CD4-positive, alpha-beta memory T cell (primary cell): ENCODE data around the gene PTPRD. TPM values are rescaled to one million over a fixed set of nuclear protein-coding genes. Genes with fewer than 3 reads are reported as not detected.

Experiments
- CTCF ChIA-PET: fragments of 350-600 bp; sonication (Branson Sonifier 250); formaldehyde crosslinking; loops from one replicate; lab custom pipeline; 2021; ENCODE audit warnings: inconsistent platforms; ENCODE audit not compliant: partially characterized antibody; lab: Charles Lee
- POLR2A ChIA-PET: fragments of 350-600 bp; sonication (Branson Sonifier 250); formaldehyde crosslinking; loops from one replicate; lab custom pipeline; 2021; ENCODE audit not compliant: partially characterized antibody; lab: Charles Lee
- DNase-seq, 5 donors: peaks; one replicate each; pipeline versions ENCODE4 v3.0.0 to v3.0.0-alpha.2; 2020 to 2022; ENCODE audit warnings: mixed read lengths in 1 of 5
- H3K27ac ChIP-seq: one replicate; pipeline ENCODE4 v1.7.0; 2013; ENCODE audit warnings: low read depth, low read length
- H3K27me3 ChIP-seq: 2 replicates; pipeline ENCODE4 v1.7.0; 2013; ENCODE audit warnings: mild to moderate bottlenecking, low read length, moderate library complexity; ENCODE audit not compliant: insufficient read depth
- H3K36me3 ChIP-seq: 2 replicates; pipeline ENCODE4 v1.7.0; 2013; ENCODE audit warnings: mild to moderate bottlenecking, low read length, moderate library complexity; ENCODE audit not compliant: insufficient read depth
- H3K4me1 ChIP-seq: 2 replicates; pipeline ENCODE4 v1.7.0; 2013; ENCODE audit warnings: mild to moderate bottlenecking, low read length, moderate library complexity; ENCODE audit not compliant: insufficient read depth
- H3K4me3 ChIP-seq, 2 donors: one replicate each; pipeline ENCODE4 v1.7.0; 2013; ENCODE audit warnings: low read length in 2 of 2, mild to moderate bottlenecking in 1 of 2
- H3K9me3 ChIP-seq, 2 donors: one replicate each; pipeline ENCODE4 v1.7.0; 2013; ENCODE audit warnings: low read length in 2 of 2, control low read depth in 1 of 2; ENCODE audit not compliant: control insufficient read depth in 1 of 2
- H3K27ac Mint-ChIP-seq, 7 donors: one replicate each; pipeline ENCODE4 v1.8.0; 2020 to 2021; ENCODE audit warnings: mixed read lengths in 7 of 7, mild to moderate bottlenecking in 6 of 7, inconsistent platforms in 3 of 7, moderate library complexity in 3 of 7
- H3K27me3 Mint-ChIP-seq, 2 donors: one replicate each; pipeline ENCODE4 v1.8.0; 2020 to 2021; ENCODE audit warnings: mixed read lengths in 2 of 2
- H3K36me3 Mint-ChIP-seq, 2 donors: one replicate each; pipeline ENCODE4 v1.8.0; 2020 to 2021; ENCODE audit warnings: mixed read lengths in 2 of 2, inconsistent platforms in 1 of 2, mild to moderate bottlenecking in 1 of 2
- H3K4me1 Mint-ChIP-seq, 4 donors: one replicate each; pipeline ENCODE4 v1.8.0; 2020 to 2021; ENCODE audit warnings: mixed read lengths in 4 of 4, mild to moderate bottlenecking in 1 of 4
- H3K4me3 Mint-ChIP-seq, 8 donors: one replicate each; pipeline ENCODE4 v1.8.0; 2020 to 2021; ENCODE audit warnings: mixed read lengths in 8 of 8, mild to moderate bottlenecking in 7 of 8, moderate library complexity in 6 of 8, inconsistent platforms in 3 of 8
- H3K9me3 Mint-ChIP-seq, 8 donors: one replicate each; pipeline ENCODE4 v1.8.0; 2020 to 2021; ENCODE audit warnings: mixed read lengths in 8 of 8, mild to moderate bottlenecking in 5 of 8, inconsistent platforms in 3 of 8, moderate library complexity in 1 of 8
- intact Hi-C: fragments of 100-400 bp; cut with micrococcal nuclease; formaldehyde crosslinking; loops from one replicate; pipeline ENCODE4 v1.15.1; 2023
- polyA plus RNA-seq, 2 donors: library from polyadenylated mRNA; unstranded; fragments of 300-500 nt; fragmentation: Illumina TruSeq; gene quantifications; one replicate each; pipeline ENCODE4 v1.2.3, GENCODE V29; 2021
- total RNA-seq, 2 experiments: library from RNA; stranded (reverse); gene quantifications; one replicate each; pipeline ENCODE4 v1.2.3, GENCODE V29; 2021

Gene PTPRD
- total and polyA plus RNA-seq, 4 experiments from 2014 or later, result not detected

DNA sequence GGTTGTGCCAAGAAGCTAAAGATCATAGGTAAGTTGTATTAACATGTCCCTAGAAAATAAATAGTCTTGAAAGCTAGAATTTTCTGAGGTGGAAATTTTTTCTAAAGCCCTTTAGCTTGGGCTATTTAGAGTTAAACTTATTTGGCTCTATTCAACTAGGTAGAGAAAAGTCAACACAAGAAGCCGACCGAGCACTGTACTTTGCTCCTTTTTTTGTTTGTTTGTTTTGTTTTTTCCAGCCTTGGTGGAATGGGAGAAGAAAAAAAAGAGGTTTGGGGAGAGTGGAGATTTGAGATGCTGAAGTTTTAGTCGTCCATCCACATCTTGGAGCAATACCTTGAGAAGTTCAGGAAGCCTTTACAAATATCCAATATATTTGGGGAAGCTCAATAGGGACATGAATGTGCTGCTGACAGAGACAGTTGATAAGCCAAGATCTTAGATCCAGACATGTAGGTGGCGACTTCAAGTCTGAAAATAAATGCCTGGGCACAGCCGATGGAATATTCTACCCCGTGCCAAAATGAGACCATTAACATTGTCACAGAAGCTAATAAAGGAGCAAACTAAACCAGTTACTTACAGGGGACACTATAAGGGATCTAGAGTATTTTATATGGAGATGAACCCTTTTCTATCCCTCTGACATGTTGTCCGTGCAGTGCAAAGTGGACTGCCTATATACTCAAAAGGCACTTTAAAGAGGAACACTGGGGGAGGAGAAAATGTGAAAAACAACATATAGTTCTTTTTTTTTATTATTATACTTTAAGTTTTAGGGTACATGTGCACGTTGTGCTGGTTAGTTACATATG lies 466.1 kb downstream of the PTPRD start:
- Mint-ChIP-seq H3K9me3 (peaks cover 2 to 6% (median 2%) of the 10 kb centered on the region in 8 donors), H3K4me1 (no peaks in the 10 kb centered on the region), H3K36me3 (no peaks in the 10 kb centered on the region), H3K4me3 (no peak overlapping the region), H3K27me3 (no peaks in the 10 kb centered on the region), H3K27ac (no peak overlapping the region)
- H3K4me1 ChIP-seq, result no peaks in the 10 kb centered on the region
- intact Hi-C loops, result no loop called here
- no peak overlapping the region for H3K4me3 ChIP-seq
- ChIA-PET CTCF (no interaction called here), POLR2A (no interaction called here)
- no peak for DNase-seq
- no peaks in the 10 kb centered on the region for H3K9me3 ChIP-seq
- H3K36me3 ChIP-seq, result no peaks in the 10 kb centered on the region
- H3K27ac ChIP-seq, result no peak overlapping the region
- H3K27me3 ChIP-seq, result no peaks in the 10 kb centered on the region

DNA sequence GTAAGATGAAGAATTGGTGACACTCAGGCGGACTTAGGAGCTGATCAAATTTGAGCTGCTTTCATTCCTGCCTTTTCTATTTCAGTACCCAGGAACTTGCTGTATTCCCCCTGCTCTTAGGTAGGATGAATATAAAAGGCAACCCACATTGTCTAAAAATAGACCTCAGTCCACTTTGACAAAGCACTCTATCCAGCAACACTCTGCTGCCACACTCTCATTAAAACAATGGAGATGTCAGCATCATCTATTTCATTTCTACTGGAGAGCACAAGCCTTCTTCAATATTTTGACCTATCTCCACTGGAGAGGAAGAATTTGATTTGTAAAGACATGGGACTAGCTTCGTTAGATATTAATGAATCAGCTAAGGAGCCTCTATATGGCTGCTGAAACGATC lies 468.4 kb downstream of the PTPRD start:
- CTCF ChIA-PET, result no interaction called here
- H3K4me3 Mint-ChIP-seq, result no peak overlapping the region

DNA sequence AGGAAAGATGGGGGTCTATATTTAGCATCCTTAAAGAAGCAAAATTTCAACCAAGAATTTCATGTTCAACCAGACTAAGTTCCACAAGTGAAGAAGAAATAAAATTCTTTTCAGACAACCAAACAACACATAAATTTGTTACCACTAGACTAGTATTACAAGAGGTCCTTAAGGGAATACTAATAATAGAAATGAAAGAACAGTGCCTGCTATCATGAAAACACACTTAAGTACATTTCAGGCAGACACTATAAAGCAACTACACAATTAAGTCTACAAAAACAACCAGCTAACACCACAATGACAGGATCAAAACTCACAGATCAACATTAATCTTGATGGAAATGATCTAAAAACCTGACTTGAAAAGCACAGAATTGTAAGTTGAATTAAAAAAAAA lies 477.2 kb downstream of the PTPRD start:
- no peak overlapping the region for H3K27ac ChIP-seq
- ChIA-PET CTCF (no interaction called here), POLR2A (no interaction called here)
- no peaks in the 10 kb centered on the region for H3K4me1 ChIP-seq
- no peak for DNase-seq
- H3K9me3 ChIP-seq, result peaks cover 0 to 6% of the 10 kb centered on the region in 2 donors
- Mint-ChIP-seq H3K36me3 (no peaks in the 10 kb centered on the region), H3K27ac (no peak overlapping the region), H3K4me1 (no peaks in the 10 kb centered on the region), H3K4me3 (no peak overlapping the region), H3K9me3 (peaks cover 4 to 29% (median 22%) of the 10 kb centered on the region in 8 donors), H3K27me3 (no peaks in the 10 kb centered on the region)
- intact Hi-C loops, result no loop called here
- no peaks in the 10 kb centered on the region for H3K27me3 ChIP-seq
- H3K36me3 ChIP-seq, result no peaks in the 10 kb centered on the region
- H3K4me3 ChIP-seq, result no peak overlapping the region

More for the DNA sequence above, 468.4 kb downstream of the PTPRD start:
- no peaks in the 10 kb centered on the region for H3K27me3 Mint-ChIP-seq
- POLR2A ChIA-PET, result no interaction called here
- H3K4me1 ChIP-seq, result no peaks in the 10 kb centered on the region
- intact Hi-C loops, result no loop called here
- no peaks in the 10 kb centered on the region for H3K9me3 ChIP-seq
- H3K36me3 ChIP-seq, result no peaks in the 10 kb centered on the region
- no peaks in the 10 kb centered on the region for H3K4me1 Mint-ChIP-seq
- no peaks in the 10 kb centered on the region for H3K36me3 Mint-ChIP-seq
- H3K27me3 ChIP-seq, result no peaks in the 10 kb centered on the region
- DNase-seq, result no peak
- H3K4me3 ChIP-seq, result no peak overlapping the region
- H3K9me3 Mint-ChIP-seq, result peaks cover 0 to 17% (median 5%) of the 10 kb centered on the region in 8 donors
- H3K27ac Mint-ChIP-seq, result no peak overlapping the region
- no peak overlapping the region for H3K27ac ChIP-seq

DNA sequence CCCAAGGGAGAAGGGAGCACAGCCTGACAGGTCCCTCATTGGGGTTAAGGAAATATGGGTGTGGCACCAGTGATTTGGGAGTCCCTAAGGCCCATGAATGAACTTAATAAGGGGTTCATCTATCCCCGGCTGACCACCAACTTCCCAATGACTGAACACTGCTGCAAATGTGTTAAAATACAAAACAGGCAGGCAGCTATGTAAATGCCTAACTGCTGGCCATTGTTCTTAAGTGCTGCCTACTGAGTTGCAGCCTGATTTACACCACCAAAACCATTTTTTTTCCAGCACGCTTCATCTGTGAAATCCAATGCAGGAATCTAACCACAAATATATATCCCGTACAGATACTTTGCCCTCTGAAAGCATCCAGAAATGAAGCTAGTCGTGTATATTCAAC lies 478.5 kb downstream of the PTPRD start:
- H3K36me3 ChIP-seq, result no peaks in the 10 kb centered on the region
- H3K4me1 ChIP-seq, result no peaks in the 10 kb centered on the region
- intact Hi-C loops, result no loop called here
- no peaks in the 10 kb centered on the region for H3K4me1 Mint-ChIP-seq
- H3K27me3 Mint-ChIP-seq, result no peaks in the 10 kb centered on the region
- peaks cover 4 to 31% (median 16%) of the 10 kb centered on the region in 8 donors for H3K9me3 Mint-ChIP-seq
- no peak for DNase-seq
- POLR2A ChIA-PET, result no interaction called here
- H3K4me3 Mint-ChIP-seq, result no peak overlapping the region
- H3K9me3 ChIP-seq, result peaks cover 0 to 7% of the 10 kb centered on the region in 2 donors
- no peak overlapping the region for H3K4me3 ChIP-seq
- H3K27me3 ChIP-seq, result no peaks in the 10 kb centered on the region
- CTCF ChIA-PET, result no interaction called here
- no peak overlapping the region for H3K27ac Mint-ChIP-seq
- no peak overlapping the region for H3K27ac ChIP-seq
- H3K36me3 Mint-ChIP-seq, result no peaks in the 10 kb centered on the region

DNA sequence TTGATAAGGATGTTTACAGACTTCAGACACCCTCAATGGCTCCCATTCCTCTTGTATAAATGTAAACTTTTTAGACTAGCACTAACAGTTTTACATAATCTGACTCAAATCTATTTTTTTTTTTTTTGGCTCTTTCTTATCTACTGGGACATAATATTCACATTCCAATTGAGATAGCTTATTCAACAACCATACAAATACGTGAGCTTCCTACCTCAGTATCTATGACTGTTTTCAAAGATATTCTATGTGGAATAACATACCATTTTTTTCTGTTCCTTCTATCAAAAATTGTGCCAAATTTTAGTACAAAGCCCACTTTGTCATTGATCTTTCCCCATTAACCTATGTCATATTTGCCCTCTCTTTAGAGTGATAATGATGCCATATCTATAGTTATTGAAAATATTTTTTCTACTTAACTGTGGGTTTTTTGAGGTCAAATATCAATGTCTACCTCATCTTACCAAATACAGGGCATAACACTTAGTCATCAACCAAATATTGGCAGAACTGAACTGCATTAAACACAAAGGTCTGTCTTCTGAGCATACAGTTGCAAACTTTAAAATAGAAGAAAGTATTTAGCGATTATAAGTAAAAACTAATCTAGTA lies 482.6 kb downstream of the PTPRD start:
- POLR2A ChIA-PET, result no interaction called here
- Mint-ChIP-seq H3K4me1 (no peaks in the 10 kb centered on the region), H3K27me3 (no peaks in the 10 kb centered on the region), H3K9me3 (peaks cover 0 to 18% (median 2%) of the 10 kb centered on the region in 8 donors), H3K4me3 (no peak overlapping the region), H3K36me3 (no peaks in the 10 kb centered on the region), H3K27ac (no peak overlapping the region)
- no peak overlapping the region for H3K4me3 ChIP-seq
- intact Hi-C loops, result no loop called here
- no peaks in the 10 kb centered on the region for H3K27me3 ChIP-seq
- H3K9me3 ChIP-seq, result peaks cover 0 to 7% of the 10 kb centered on the region in 2 donors
- H3K36me3 ChIP-seq, result no peaks in the 10 kb centered on the region
- DNase-seq, result no peak
- no peaks in the 10 kb centered on the region for H3K4me1 ChIP-seq
- CTCF ChIA-PET, result no interaction called here
- H3K27ac ChIP-seq, result no peak overlapping the region

DNA sequence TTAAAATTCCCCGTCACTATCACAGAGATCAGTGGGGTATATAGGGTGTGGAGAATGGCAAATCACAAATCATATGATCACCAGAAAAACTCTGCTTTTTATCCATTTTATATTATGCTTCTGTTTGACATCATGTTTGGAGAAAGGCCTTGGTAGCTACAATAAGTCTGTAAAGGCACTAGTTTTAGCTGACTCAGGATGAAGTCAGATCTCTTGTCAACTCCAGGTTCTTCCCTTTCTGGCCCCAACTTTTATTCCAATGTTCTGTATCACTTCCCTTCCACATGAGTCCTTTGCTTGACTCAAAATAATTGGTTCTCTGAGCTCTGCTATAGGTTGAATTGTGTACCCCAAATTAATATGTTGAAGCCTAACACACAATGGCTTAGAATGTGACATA lies 484.9 kb downstream of the PTPRD start:
- no peak for DNase-seq
- no peak overlapping the region for H3K4me3 Mint-ChIP-seq
- no peaks in the 10 kb centered on the region for H3K27me3 Mint-ChIP-seq
- H3K4me1 Mint-ChIP-seq, result no peaks in the 10 kb centered on the region
- H3K27ac Mint-ChIP-seq, result no peak overlapping the region
- Histone ChIP-seq H3K9me3 (peaks cover 0 to 4% of the 10 kb centered on the region in 2 donors), H3K36me3 (no peaks in the 10 kb centered on the region), H3K4me1 (no peaks in the 10 kb centered on the region), H3K27me3 (no peaks in the 10 kb centered on the region), H3K27ac (no peak overlapping the region), H3K4me3 (no peak overlapping the region)
- peaks cover 0 to 10% (median under 1%) of the 10 kb centered on the region in 8 donors for H3K9me3 Mint-ChIP-seq
- intact Hi-C loops, result no loop called here
- no peaks in the 10 kb centered on the region for H3K36me3 Mint-ChIP-seq
- ChIA-PET POLR2A (no interaction called here), CTCF (no interaction called here)

DNA sequence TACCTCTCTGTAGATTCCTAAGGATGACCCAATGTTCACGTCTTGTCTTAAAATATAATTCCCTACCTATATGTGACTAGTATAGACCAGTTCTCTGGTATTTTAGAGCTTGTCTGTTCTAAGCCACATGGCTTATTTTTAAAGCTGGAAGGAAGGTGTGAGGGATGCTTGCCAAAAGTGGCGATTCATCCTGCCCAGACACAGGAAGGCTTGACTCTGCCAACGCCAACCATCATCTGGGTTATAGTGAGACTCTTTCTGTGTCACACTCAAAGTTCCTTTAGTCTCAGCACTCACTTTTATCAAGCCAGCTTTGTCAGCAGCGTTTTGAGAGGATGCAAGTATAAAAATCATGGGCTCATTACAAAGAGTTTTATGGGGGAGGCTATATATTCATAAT lies 500.0 kb downstream of the PTPRD start:
- intact Hi-C loops, result no loop called here
- Mint-ChIP-seq H3K27me3 (no peaks in the 10 kb centered on the region), H3K4me1 (no peaks in the 10 kb centered on the region), H3K36me3 (no peaks in the 10 kb centered on the region), H3K4me3 (no peak overlapping the region), H3K27ac (no peak overlapping the region), H3K9me3 (peaks cover 0 to 18% (median 4%) of the 10 kb centered on the region in 8 donors)
- ChIA-PET POLR2A (no interaction called here), CTCF (no interaction called here)
- H3K27ac ChIP-seq, result no peak overlapping the region
- no peaks in the 10 kb centered on the region for H3K4me1 ChIP-seq
- no peak for DNase-seq
- H3K9me3 ChIP-seq, result no peaks in the 10 kb centered on the region
- no peak overlapping the region for H3K4me3 ChIP-seq
- no peaks in the 10 kb centered on the region for H3K27me3 ChIP-seq
- H3K36me3 ChIP-seq, result no peaks in the 10 kb centered on the region
